NT2/D1 (cell line): Measurements from ENCODE around the gene SCAMP4.
"Not testable (repeated sequence)": the region's sequence is repeated elsewhere in the genome, so short reads cannot be mapped to it uniquely, and the experiment has no call there.

Source experiments
- DNase-seq: peaks from one replicate; pipeline ENCODE4 v3.0.0-alpha.2; 2011; ENCODE audit warnings: low read depth, low spot score
- H3K27me3 ChIP-seq: 2 replicates; pipeline ENCODE4 v1.6.0; 2011; ENCODE audit warnings: mild to moderate bottlenecking; ENCODE audit not compliant: insufficient read length, insufficient read depth
- H3K36me3 ChIP-seq: 2 replicates; pipeline ENCODE4 v1.6.1; 2011; ENCODE audit warnings: mild to moderate bottlenecking, low read length, mixed read lengths; ENCODE audit not compliant: insufficient read depth, insufficient read length
- H3K4me1 ChIP-seq: 2 replicates; pipeline ENCODE4 v1.5.1; 2011; ENCODE audit not compliant: insufficient read depth, insufficient read length
- H3K4me3 ChIP-seq: 2 replicates; pipeline ENCODE4 v1.5.1; 2011; ENCODE audit warnings: low read depth; ENCODE audit not compliant: insufficient read length
- H3K9ac ChIP-seq: 2 replicates; pipeline ENCODE4 v1.6.0; 2011; ENCODE audit warnings: low read depth; ENCODE audit not compliant: insufficient read length
- H3K9me3 ChIP-seq: 2 replicates; pipeline ENCODE4 v1.5.1; 2011; ENCODE audit warnings: mild to moderate bottlenecking, low read length; ENCODE audit not compliant: insufficient read depth
- SUZ12 ChIP-seq: IDR thresholded peaks from 2 replicates; pipeline ENCODE4 v1.6.1; 2011; ENCODE audit not compliant: insufficient read length, insufficient read depth; ENCODE audit errors: extremely low read depth
- YY1 ChIP-seq: IDR thresholded peaks from 2 replicates; pipeline ENCODE4 v1.6.1; 2011; ENCODE audit not compliant: insufficient read length, insufficient read depth
- ZNF274 ChIP-seq: IDR thresholded peaks from 2 replicates; pipeline ENCODE4 v1.6.1; 2011; ENCODE audit warnings: mild to moderate bottlenecking, low read depth, low read length

The SCAMP4 gene

DNA sequence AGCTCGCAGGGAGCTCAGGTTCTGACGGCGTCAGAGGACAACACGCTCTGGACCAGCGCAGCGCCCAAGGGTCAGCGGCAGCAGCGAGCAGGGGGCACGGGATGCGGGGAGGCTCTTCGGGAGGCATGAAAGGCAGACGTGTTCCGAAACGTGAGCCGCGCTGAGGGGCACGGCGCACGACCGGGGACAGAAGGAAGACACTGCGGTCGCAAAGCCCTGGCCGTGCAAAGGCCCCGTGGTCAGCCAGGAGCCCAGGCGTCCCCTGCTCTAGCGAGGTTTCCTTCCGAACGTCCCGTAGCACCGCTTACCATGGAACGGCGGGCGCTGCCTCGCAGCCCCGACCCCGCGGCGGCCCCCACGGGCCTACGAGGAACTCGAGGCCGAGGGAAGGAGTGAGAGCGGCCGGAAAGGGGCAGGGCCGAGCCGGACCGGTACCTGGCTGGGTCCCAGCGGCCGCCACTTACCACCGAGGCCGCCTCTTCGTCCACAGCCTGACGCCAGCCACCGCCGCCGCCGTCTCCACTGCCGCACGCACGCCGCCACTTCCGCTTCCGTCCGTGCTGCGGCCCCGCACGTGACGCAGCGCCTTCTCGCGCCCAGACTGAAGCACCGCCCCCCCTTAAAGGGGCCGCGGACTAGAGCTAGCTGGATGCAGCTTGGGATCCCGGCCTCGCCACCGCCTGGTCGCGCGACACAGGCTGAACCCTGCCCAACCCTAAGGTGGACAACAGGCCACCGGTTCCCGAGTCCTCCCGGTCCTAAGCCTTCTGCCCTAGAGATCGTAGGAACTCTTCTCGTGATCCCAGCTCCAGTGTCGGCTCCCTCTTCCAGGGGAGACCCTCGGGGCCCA is 29.3 kb upstream of the SCAMP4 start:
- TF ChIP-seq SUZ12 (no peak), ZNF274 (no peak), YY1 (no peak)
- no peaks in the 10 kb centered on the region for H3K9me3 ChIP-seq
- H3K4me3 ChIP-seq = peak overlapping the region; percentile 100
- H3K9ac ChIP-seq = peak overlapping the region; percentile 100
- H3K4me1 ChIP-seq = peaks cover 12% of the 10 kb centered on the region
- H3K27me3 ChIP-seq = no peaks in the 10 kb centered on the region
- peak; percentile 90 for DNase-seq
- peaks cover 37% of the 10 kb centered on the region for H3K36me3 ChIP-seq

GRCh38 chr19:1876496-1877279 is 28.5 kb upstream of the SCAMP4 start:
- not testable (repeated sequence) for H3K4me1 ChIP-seq, DNase-seq, H3K27me3 ChIP-seq, H3K9me3 ChIP-seq
- Histone ChIP-seq H3K9ac (peak overlapping the region; percentile 100), H3K36me3 (peaks cover 33% of the 10 kb centered on the region), H3K4me3 (peak overlapping the region; percentile 100)

DNA sequence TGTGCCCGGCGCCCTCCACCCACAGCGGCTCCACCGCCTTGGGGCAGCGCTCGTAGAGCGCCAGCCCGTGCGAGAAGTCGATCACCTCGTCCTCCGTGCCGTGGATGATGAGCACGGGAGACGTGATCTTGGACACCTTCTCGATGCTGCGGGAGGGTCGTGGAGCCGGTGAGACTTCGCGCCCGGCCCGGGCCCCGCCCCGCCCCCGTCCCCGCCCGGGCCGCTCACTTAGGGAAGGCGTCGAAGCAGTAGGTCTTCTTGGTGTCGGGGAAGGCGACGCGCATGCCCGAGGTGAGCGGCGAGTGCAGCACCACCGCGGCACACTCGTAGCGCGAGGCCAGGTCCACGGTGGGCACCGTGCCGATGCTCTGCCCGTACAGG is 27.9 kb upstream of the SCAMP4 start:
- H3K4me3 ChIP-seq, H3K4me1 ChIP-seq: not testable (repeated sequence)

DNA sequence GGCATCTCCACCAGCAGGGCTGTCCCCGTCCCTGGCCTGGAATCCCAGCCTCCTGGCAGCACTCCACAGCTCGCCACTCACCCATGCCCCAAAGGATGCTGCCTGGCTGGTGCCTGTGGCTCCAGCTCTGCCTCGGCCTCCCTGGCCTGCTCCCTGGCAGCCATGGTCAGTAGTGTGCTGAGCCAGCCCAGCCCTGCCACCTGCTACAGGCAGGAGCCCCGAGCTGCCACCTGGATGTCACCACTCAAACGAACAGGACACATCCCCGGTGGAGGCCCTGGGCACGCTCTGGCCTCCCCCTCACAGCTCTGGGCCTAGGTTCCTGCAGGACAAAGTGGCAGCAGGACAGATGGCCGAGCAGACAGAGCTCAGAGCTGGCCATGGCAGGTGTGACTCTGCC is 26.6 kb upstream of the SCAMP4 start:
- H3K4me1 ChIP-seq = peaks cover 13% of the 10 kb centered on the region
- H3K9me3 ChIP-seq, H3K27me3 ChIP-seq: not testable (repeated sequence)

More for the DNA sequence above, 27.9 kb upstream of the SCAMP4 start:
- H3K36me3 ChIP-seq = peaks cover 35% of the 10 kb centered on the region
- H3K9ac ChIP-seq, H3K27me3 ChIP-seq, H3K9me3 ChIP-seq, DNase-seq: not testable (repeated sequence)

GRCh38 chr19:1879982-1880381 is 25.2 kb upstream of the SCAMP4 start:
- H3K36me3 ChIP-seq = peaks cover 23% of the 10 kb centered on the region
- not testable (repeated sequence) for H3K4me3 ChIP-seq, DNase-seq, H3K9me3 ChIP-seq, H3K9ac ChIP-seq, H3K27me3 ChIP-seq
- H3K4me1 ChIP-seq = peaks cover 15% of the 10 kb centered on the region

More for the DNA sequence above, 26.6 kb upstream of the SCAMP4 start:
- H3K9ac ChIP-seq, H3K4me3 ChIP-seq, DNase-seq: not testable (repeated sequence)
- peaks cover 30% of the 10 kb centered on the region for H3K36me3 ChIP-seq

GRCh38 chr19:1880611-1881392 is 24.4 kb upstream of the SCAMP4 start:
- no peaks in the 10 kb centered on the region for H3K27me3 ChIP-seq
- peak overlapping the region; percentile 36 for H3K9ac ChIP-seq
- no peaks in the 10 kb centered on the region for H3K9me3 ChIP-seq
- TF ChIP-seq ZNF274 (no peak), YY1 (no peak), SUZ12 (no peak)
- no peak for DNase-seq
- H3K36me3 ChIP-seq = peaks cover 23% of the 10 kb centered on the region
- no peak overlapping the region for H3K4me3 ChIP-seq
- H3K4me1 ChIP-seq = peaks cover 15% of the 10 kb centered on the region

DNA sequence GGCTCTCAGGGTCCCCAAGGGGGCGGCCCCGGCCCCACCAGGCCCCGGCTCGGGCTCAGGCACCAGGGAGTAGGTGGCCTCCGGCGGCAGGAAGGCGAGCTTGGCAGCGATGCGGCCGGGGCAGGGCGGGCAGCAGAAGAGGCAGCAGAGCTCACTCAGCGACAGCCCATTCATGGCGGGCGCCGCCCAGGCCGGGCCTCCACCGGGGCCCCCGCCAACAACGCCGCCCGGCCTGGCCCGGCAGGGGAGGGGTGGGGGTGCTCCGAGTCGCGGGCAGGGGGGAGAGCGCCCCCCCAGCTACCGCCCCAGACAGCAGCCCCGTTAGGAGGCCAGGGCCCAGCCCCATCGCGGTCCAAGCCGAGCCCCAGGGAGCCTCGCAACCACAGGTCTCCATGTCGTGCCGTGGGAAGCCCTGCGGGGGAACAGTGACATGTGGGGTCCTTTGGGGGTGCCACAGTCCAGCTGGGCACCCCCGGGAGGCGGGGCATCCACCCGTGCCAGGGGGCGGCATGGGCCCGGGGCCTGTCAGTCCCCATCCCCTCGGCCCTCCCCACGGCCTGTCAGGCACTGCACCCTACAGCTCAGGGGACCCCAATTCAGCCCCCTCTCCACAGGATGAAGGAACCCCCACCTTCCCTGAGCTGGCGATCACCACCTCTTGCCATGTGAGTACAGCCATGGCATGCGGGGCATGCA is 23.7 kb upstream of the SCAMP4 start:
- not testable (repeated sequence) for DNase-seq, H3K27me3 ChIP-seq, H3K4me3 ChIP-seq, H3K9ac ChIP-seq, H3K9me3 ChIP-seq
- Histone ChIP-seq H3K36me3 (peaks cover 23% of the 10 kb centered on the region), H3K4me1 (peaks cover 15% of the 10 kb centered on the region)
